Glutamatergic neuron (in vitro differentiated cells): ENCODE measurements around the gene ZBTB1. TPM values are rescaled to one million over a fixed set of nuclear protein-coding genes. Genes with fewer than 3 reads are reported as not detected.

Experiments used
- DNase-seq: peaks from one replicate; pipeline ENCODE4 v3.0.0; 2022
- H3K27ac Mint-ChIP-seq: one replicate; pipeline ENCODE4 v1.8.0; 2020; ENCODE audit warnings: mild to moderate bottlenecking, mixed read lengths, inconsistent platforms; ENCODE audit not compliant: unreplicated experiment
- H3K27me3 Mint-ChIP-seq: one replicate; pipeline ENCODE4 v1.8.0; 2020; ENCODE audit warnings: mild to moderate bottlenecking, moderate library complexity, mixed read lengths, inconsistent platforms; ENCODE audit not compliant: unreplicated experiment
- H3K36me3 Mint-ChIP-seq: one replicate; pipeline ENCODE4 v1.8.0; 2020; ENCODE audit warnings: mild to moderate bottlenecking, mixed read lengths, inconsistent platforms; ENCODE audit not compliant: unreplicated experiment
- H3K4me1 Mint-ChIP-seq: one replicate; pipeline ENCODE4 v1.8.0; 2020; ENCODE audit warnings: mild to moderate bottlenecking, low read depth, mixed read lengths, inconsistent platforms; ENCODE audit not compliant: unreplicated experiment
- H3K4me3 Mint-ChIP-seq: one replicate; pipeline ENCODE4 v1.8.0; 2020; ENCODE audit warnings: mild to moderate bottlenecking, mixed read lengths, inconsistent platforms; ENCODE audit not compliant: unreplicated experiment
- H3K9me3 Mint-ChIP-seq: one replicate; pipeline ENCODE4 v1.8.0; 2020; ENCODE audit warnings: mild to moderate bottlenecking, moderate library complexity, mixed read lengths, inconsistent platforms; ENCODE audit not compliant: unreplicated experiment
- total RNA-seq: library from RNA; stranded (reverse); fragmentation: NEBNext Ultra II Directional; extraction: Animal tissue kit (Norgen Biotek cat#: 25700); gene quantifications from one replicate; pipeline ENCODE4 v1.2.1, GENCODE V29; 2021; ENCODE audit not compliant: unreplicated experiment
- TF ChIP-seq, protein P1 (sequence below): fragments of 200-600 bp; sonication (generic); IDR thresholded peaks from one replicate; pipeline ENCODE4 v1.5.0; 2021; ENCODE audit not compliant: partially characterized antibody, unreplicated experiment

Gene ZBTB1
- total RNA-seq, 1 donor from 2014 or later, result 16.6 TPM

DNA sequence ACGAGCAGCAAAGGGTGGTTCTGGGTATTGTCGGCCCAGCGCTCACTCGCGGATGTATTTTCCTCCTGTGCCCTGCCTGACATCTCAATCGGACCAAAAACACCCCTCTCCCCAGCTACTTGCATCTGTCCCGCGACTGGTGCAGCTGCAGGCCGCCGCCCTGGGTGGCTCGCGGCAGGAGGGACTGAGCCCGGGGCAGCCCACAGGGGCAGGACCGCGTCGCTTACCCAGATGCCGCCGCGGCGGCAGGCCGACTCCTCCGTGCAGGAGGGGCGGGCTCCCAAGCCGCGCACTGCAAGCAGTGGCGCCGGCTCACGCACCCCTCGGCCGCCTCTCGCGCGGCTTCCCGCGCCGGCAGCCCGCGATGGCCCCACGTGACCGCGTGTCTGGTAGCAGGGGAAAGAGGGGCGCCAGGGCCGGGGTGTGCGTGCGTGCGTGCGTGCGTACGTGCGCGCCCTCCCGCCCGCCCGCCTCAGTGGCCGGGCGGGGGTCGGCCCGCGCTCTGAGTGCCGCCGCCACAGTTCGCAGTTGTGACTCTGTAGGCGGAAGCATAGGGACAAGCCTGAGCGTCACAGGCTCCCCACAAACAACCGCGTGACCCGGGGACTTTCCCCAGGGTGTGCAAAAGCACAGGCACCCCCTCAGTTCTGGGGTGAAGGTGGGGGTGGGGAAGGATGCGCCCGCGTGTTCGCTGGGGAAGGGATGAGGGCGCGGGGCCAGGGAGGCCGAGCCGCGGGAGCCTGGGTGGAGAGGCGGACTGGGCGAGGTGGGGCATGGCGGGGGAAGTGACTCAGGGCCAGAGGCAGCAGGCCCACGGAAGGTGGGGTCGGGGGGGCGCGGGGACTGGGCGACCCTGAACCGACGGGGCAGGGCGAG is 898 bp upstream of the ZBTB1 start, which contains the start of gene ZBTB25:
TSS of gene ZBTB25 (minus strand) at position 405 of the 876 bp plus-strand sequence. CDS start 13,305 bp downstream, outside the sequence.
- H3K27ac Mint-ChIP-seq, result peak within 1 kb of the TSS; percentile 95

DNA sequence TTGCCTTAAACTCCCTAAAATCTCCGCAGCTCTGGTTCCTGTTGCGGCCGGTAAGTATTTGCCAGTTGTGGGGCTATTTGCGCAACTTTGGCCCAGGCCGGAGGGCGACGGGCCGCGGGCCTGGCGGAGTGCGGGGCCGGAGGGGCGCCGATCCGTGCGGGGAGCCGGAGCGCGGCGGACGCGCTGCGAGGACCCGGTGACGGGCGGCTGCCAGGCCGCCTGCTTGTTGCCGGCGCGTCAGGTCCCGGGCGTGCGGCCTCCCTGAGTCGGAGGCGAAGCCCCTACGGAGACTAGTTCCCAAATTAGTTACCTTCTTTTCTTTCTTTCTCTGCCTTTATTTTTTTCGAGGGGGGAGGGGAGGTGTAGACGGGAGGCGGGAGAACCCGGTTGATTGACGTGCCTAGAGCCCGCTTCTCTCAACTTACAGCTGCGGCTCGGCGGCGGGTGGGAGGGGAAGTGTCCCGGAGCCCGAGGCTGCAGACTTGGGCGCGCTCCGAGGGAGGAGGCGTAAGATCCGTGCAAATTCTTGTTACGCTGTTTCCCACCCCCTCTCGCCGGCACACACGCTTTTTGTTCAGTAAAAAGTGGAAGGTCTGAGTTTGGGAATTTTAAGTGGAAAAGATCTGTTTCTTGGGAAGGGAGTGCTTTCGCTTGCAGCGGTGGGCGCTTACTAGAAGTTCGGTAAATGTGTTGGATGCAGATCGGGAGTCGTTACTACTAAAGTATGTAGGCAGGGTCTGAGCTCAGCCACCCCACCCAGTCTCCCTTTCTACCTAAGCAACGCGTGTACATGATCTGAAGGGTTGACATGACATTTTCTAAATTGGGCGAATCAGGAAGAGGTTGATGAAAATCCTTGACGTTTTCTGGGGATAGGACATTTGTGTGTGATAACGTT is 576 bp downstream of the ZBTB1 start:
- Mint-ChIP-seq H3K4me1 (peaks cover 30% of the 10 kb centered on the region), H3K9me3 (peaks cover 14% of the 10 kb centered on the region), H3K4me3 (peak overlapping the region; percentile 94), H3K27me3 (peaks cover 13% of the 10 kb centered on the region), H3K27ac (peak overlapping the region; percentile 97), H3K36me3 (no peaks in the 10 kb centered on the region)
- TF ChIP-seq, protein P1, sequence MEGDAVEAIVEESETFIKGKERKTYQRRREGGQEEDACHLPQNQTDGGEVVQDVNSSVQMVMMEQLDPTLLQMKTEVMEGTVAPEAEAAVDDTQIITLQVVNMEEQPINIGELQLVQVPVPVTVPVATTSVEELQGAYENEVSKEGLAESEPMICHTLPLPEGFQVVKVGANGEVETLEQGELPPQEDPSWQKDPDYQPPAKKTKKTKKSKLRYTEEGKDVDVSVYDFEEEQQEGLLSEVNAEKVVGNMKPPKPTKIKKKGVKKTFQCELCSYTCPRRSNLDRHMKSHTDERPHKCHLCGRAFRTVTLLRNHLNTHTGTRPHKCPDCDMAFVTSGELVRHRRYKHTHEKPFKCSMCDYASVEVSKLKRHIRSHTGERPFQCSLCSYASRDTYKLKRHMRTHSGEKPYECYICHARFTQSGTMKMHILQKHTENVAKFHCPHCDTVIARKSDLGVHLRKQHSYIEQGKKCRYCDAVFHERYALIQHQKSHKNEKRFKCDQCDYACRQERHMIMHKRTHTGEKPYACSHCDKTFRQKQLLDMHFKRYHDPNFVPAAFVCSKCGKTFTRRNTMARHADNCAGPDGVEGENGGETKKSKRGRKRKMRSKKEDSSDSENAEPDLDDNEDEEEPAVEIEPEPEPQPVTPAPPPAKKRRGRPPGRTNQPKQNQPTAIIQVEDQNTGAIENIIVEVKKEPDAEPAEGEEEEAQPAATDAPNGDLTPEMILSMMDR, result no peak
- peak; percentile 82 for DNase-seq

More for the DNA sequence above, 898 bp upstream of the ZBTB1 start, which contains the start of gene ZBTB25:
- peaks cover 30% of the 10 kb centered on the region for H3K4me1 Mint-ChIP-seq
- H3K4me3 Mint-ChIP-seq, result peak within 1 kb of the TSS; percentile 96
- H3K9me3 Mint-ChIP-seq, result peaks cover 14% of the 10 kb centered on the region
- peak; percentile 97 for DNase-seq
- H3K27me3 Mint-ChIP-seq, result peaks cover 13% of the 10 kb centered on the region
- H3K36me3 Mint-ChIP-seq, result no peaks in the 10 kb centered on the region
- TF ChIP-seq, protein P1, result no peak

DNA sequence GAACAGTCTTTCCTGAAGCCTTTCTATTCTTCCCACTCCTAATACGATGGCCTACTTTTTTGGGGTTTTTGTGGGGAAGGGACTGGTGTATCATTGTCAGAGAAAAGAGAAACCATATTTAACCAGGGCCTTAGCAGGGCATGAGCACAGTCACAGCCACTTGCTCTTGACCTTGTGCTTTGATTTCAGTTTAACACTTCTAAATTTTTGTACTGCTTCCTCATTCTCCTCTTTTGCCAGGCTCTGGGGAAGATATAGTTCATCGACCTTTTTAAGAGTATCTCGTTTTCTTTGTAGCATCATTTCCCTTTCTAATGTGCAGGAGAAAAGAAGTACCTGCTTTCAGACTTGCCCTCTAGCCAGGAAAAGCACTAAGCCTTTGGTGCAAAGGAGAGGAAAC is 2.2 kb downstream of the ZBTB1 start:
- TF ChIP-seq, protein P1, result no peak
- Mint-ChIP-seq H3K36me3 (no peaks in the 10 kb centered on the region), H3K4me1 (peaks cover 36% of the 10 kb centered on the region), H3K27ac (no peak overlapping the region), H3K4me3 (peak overlapping the region; percentile 74), H3K27me3 (peaks cover 13% of the 10 kb centered on the region), H3K9me3 (peaks cover 14% of the 10 kb centered on the region)
- no peak for DNase-seq

DNA sequence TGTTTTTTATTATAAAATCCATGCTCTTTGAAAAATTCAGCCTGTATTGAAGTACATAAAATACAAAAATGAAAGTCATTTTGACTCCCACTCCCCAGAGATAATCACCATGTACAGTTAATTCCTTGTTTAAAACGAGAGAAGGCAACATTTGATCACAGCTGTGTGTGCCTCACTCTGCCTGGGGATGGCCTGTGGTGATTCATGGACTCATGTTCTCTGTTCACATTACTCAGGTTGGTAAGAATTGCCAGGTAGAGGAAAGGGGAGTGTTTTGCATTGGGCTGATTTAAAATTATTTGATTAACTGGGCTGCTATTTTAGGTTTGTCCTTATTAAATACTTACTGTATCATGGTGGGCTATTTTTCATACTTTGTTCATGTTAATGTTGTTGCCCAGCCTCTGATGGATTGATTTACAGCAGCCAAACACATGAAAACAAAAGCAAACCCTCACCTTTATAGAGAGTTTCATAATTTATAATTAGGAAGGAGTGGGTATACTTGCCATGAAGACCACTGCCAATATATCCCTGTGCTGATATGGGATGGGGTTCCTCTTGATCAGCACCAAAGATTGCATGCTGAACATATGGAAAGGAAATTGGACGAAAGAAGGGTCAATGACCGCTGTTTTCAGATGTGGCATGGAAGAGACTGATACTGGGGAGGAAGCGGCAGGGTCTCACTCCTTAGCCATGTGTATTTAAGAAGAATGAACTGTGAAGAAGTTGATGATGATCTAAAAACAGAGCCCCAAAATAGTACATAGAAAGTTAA is 3.0 kb downstream of the ZBTB1 start:
- TF ChIP-seq, protein P1, result no peak
- Mint-ChIP-seq H3K27me3 (peaks cover 13% of the 10 kb centered on the region), H3K4me3 (peak overlapping the region; percentile 22), H3K36me3 (no peaks in the 10 kb centered on the region), H3K4me1 (peaks cover 34% of the 10 kb centered on the region), H3K27ac (no peak overlapping the region), H3K9me3 (peaks cover 12% of the 10 kb centered on the region)
- no peak for DNase-seq
